Panc1 (cell line): ENCODE measurements around the gene MRPS22.

Source experiments
- CTCF ChIP-seq: fragments of 450-650 bp; IDR thresholded peaks from 2 replicates; pipeline ENCODE4 v1.5.1; 2017; ENCODE audit warnings: mild to moderate bottlenecking
- POLR2AphosphoS5 ChIP-seq: IDR thresholded peaks from 2 replicates; pipeline ENCODE4 v1.6.1; 2012; ENCODE audit warnings: mild to moderate bottlenecking, low read depth, low read length, moderate library complexity
- SIN3A ChIP-seq: IDR thresholded peaks from 2 replicates; pipeline ENCODE4 v1.6.1; 2012; ENCODE audit warnings: low read depth, mild to moderate bottlenecking, low read length, moderate library complexity, borderline replicate concordance; ENCODE audit not compliant: insufficient read depth

GRCh38 chr3:139307601-139308555 is 35.9 kb upstream of the MRPS22 start:
- TF ChIP-seq CTCF, result no peak
- no peak for TF ChIP-seq POLR2AphosphoS5
- TF ChIP-seq SIN3A, result no peak
